Stimulated activated CD4-positive, alpha-beta T cell treated with anti-CD3 and anti-CD28 coated beads, Interleukin-4, amount 100 ng/mL, for 48 hours (primary cell): ENCODE data around the gene SLC17A5.
"Not testable (repeated sequence)": the region's sequence is repeated elsewhere in the genome, so short reads cannot be mapped to it uniquely, and the experiment has no call there.

ENCODE experiments used
- DNase-seq, 2 donors: peaks; one replicate each; pipeline ENCODE4 v3.0.0-alpha.2; 2020; ENCODE audit warnings: low read depth in 2 of 2

The SLC17A5 gene

DNA sequence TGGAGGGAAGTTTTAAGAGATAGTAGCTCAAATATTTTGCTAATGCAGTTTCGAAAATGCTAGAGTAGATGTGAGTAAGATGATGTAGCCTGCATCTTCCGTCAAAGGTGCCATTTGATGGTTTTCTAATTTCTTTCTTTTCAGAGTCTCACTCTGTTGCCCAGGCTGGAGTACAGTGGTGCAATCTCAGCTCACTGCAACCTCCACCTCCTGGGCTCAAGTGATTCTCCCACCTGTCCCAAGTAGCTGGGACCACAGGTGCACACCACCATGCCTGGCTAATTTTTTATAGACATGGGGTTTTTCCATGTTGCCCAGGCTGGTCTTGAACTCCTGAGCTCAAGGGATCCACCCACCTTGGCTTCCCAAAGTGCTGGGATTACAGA, 87.3 kb downstream of the SLC17A5 start:
- not testable (repeated sequence) for DNase-seq

DNA sequence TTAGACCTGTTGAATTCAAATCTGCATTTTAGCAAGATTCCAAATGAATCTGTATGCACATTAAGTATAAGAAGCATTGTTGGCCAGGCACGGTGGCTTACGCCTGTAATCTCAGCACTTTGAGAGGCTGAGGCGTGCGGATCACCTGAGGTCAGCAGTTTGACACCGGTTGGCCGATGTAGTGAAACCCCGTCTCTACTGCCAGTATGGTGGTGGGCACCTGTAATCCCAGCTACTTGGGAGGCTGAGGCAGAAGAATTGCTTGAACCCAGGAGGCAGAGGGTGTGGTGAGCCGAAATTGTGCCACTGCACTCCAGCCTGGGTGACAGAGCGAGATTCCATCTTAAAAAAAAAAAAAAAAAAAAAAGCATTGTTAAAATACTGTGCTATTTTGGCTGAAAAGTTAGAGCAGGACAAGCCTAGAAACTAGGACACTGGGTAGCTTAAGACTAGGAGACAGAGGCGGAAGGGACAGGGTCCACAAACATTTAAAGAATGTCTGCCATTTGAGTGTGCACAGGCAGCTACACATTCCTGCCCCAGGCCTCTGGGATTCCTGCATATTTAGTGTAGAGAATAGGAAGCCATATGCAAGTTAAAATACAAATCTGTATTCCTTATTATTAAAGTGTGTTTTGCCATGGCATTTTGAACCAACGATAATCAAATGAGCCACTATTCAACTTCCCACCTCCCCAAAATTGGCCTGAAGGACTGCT, 87.9 kb downstream of the SLC17A5 start:
- DNase-seq: no peak

- no peak for DNase-seq
These were observed 89.0 kb downstream of the SLC17A5 start for GRCh38 chr6:73564578-73565345.

DNA sequence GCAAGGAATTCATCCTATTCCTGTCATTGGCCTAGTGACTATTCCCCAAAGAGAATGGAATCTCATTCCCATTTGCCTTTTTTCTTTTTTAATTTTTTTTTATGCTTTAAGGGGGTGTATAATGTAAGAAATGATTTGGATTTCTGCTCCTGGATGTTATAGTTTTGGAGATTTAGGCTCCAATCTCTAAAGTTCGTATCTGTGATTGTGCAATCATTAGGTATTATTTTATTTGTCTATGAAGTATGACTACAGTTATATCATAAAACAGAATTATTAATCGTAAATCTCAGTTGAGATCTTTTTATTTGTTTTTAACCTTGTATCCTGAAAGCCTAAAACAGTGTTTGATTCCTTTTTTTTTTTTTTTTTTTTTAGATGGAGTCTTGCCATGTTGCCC, 91.2 kb downstream of the SLC17A5 start:
- no peak for DNase-seq

GRCh38 chr6:73560853-73561407, 92.9 kb downstream of the SLC17A5 start:
- DNase-seq: no peak

DNA sequence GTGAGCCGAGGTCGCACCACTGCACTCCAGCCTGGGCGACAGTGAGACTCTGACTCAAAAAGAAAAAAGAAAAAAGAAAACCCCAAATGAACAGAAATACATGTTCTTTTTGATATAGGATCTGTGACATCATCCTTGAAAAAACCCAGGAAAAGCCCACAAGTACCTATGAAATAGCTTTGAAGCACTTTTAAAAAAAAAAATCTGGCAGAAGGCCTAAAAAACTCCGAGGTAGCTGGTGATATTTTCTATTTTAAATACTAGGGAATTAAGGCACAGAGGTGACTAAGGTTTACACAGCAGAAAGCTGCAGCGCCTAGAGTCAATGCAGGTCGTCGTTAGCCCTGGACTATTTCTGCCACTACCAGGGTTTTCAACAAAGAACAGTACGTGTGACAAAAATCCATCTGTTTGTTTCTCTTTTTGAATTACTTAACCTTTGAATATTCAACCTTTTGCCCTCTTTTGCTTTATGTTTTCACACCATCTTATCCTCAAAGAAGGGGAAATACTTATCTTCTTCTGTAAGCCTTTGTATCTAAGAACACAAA, 93.5 kb downstream of the SLC17A5 start:
- DNase-seq: no peak

- not testable (repeated sequence) for DNase-seq
These were observed 94.4 kb downstream of the SLC17A5 start for GRCh38 chr6:73559399-73559794.

- no peak for DNase-seq
These were observed 95.0 kb downstream of the SLC17A5 start for GRCh38 chr6:73558624-73559398.

GRCh38 chr6:73556836-73557235, 97.0 kb downstream of the SLC17A5 start:
- DNase-seq: no peak

DNA sequence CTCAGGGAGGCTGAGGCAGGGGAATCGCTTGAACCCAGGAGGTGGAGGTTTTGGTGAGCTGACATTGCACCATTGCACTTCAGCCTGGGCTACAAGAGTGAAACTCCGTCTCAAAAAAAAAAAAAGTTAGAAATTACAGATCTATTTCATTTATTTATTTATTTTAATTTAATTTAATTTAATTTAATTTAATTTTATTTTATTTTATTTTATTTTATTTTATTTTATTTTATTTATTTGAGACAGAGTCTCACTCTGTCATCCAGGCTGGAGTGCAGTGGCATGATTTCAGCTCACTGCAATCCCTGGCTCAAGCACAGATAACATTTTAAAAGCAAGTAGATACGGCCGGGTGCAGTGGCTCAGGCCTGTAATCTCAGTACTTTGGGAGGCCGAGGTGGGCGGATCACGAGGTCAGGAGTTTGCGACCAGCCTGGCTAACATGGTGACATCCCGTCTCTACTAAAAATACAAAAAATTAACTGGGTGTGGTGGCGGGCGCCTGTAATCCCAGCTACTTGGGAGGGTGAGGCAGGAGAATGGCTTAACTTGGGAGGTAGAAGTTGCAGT, 98.3 kb downstream of the SLC17A5 start:
- not testable (repeated sequence) for DNase-seq

GRCh38 chr6:73551115-73551514, 102.7 kb downstream of the SLC17A5 start:
- not testable (repeated sequence) for DNase-seq

GRCh38 chr6:73548458-73549446, 105.0 kb downstream of the SLC17A5 start:
- DNase-seq: no peak

GRCh38 chr6:73547036-73547435, 106.8 kb downstream of the SLC17A5 start:
- no peak for DNase-seq
